ENCODE results near the gene DOLPP1.

Gene DOLPP1

DNA sequence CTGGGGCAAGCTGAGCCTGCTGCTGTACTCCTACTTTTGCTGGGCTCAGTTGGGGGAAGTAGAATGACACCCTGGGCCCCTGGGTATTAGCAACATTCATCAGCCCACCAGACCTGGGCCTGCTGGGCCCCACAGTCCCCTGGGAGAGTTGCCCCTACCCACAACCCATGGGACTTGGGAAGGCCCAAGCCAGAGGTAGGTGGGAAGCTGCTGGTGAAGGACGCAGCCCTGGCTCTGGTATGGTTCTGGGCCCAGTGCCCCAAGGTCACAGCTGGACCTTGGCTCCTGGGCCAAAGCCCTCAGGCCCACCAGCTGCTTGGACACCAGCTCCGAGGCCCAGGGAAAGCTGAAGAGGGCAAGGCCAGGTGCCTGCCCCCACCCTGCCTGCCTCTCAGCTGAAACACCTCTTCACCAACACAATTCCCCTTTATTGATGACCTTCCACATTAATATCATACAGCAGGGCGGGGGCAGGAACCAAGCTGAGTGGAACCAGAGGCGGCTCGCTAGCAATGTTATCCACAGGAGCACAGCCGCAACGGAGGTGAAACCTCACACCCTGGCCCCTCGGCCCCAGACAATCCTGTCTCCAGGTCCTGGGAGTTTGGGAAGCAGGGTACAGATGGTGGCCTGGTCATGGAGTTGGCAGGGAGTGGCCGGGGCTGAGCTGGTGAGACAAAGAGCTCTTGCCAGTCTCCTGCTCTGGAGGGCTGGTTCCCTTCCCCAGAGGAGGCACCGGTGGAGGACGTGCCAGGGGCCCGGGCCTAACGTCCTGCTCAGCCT is 13.7 kb downstream of the DOLPP1 start:
- no peak for DNase-seq (ENCODE audit: low read depth in 2 of 2)

DNA sequence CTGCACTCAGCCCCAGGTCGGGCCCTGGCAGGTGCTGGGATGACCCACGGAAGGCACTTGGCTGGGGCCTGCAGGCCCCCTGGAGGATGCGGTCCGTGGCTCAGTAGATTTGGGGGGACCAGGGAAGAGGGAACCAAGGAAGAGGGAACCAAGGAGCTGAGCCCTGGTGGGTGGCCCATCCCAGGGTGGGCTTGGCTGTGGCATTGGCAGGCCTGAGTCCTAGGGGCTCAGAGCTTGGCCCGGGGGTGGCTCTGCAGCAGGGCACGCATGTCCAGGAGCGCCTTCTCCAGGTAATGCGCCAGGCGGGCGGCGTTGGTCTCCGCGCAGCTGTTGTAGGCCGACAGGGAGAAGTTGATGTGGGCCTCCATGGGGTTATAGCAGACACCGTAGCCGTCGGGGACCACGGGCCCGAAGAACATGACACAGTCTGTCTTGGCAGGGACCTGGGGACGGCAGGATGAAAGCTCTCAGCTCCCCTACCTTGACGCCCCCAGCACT is 14.3 kb downstream of the DOLPP1 start:
- no peak for DNase-seq (ENCODE audit: low read depth in 2 of 2)

DNA sequence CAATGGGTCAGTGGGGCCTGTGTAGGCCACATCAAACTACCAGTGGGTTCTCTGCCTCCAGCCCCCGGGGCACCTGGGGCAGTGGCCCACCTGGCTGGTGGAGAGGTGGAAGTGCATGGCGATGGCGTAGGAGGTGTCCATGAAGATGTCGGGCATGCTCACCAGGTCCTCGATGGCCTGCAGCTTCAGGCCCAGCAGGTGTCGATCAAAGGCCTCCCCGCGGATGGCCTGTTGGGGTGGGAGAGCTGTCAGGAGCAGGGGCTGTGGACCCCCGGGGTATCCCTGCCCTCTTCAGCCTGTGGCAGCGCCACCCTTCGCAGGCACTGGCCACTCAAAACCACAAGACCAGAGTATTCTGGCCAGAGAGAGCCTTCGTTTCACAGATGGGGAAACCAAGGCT is 15.0 kb downstream of the DOLPP1 start:
- DNase-seq (ENCODE audit: low read depth in 2 of 2), result no peak

DNA sequence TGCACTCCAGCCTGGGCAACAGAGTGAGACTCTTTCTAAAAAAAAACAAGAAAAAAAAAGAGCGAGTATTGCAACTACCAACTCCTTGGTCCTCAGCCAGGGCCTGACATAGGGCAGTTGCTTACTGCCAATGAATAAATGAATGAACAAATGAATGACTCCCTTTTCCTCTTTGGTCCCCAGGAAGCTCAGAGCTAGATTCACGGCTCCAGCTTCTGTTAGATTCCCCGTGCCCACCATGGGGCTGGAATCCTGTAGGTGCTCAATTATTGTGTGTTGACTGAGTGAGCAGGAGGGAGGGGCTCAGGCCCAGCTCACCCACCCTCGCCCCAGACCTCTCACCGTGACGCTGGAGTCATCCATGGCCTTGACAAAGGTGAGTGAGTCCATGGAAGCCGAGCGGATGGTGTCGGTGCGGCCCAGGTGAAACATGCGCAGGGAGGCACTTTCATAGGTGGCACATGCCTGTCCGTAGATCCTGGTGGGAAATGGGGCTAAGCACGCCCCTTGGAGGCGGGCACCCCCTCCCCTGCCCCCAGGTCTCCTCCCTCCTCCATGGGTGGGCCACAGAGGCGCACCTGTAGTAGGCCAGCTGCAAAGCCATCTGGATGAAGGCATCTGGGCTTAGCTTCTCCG is 16.9 kb downstream of the DOLPP1 start:
- no peak for DNase-seq (ENCODE audit: low read depth in 2 of 2)

DNA sequence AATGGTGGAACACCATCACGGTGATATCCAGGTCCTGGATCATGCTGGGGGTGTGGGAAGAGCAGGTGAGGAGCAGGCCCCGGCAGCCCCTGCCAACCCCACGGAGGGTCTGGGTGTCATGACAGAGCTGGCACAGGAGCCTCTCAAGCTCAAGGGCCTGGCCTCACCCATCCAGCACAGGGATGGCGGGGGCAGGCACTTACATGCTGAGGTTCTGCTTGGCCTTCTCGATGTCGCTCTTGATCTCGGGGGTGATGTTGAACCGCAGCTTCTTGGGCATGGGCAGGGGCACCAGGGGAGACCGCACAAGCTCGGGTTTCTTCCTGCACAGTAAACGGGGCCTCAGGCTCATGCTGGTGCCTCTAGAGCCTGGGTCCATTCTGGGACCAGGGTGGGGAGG is 17.4 kb downstream of the DOLPP1 start:
- no peak for DNase-seq (ENCODE audit: low read depth in 2 of 2)

DNA sequence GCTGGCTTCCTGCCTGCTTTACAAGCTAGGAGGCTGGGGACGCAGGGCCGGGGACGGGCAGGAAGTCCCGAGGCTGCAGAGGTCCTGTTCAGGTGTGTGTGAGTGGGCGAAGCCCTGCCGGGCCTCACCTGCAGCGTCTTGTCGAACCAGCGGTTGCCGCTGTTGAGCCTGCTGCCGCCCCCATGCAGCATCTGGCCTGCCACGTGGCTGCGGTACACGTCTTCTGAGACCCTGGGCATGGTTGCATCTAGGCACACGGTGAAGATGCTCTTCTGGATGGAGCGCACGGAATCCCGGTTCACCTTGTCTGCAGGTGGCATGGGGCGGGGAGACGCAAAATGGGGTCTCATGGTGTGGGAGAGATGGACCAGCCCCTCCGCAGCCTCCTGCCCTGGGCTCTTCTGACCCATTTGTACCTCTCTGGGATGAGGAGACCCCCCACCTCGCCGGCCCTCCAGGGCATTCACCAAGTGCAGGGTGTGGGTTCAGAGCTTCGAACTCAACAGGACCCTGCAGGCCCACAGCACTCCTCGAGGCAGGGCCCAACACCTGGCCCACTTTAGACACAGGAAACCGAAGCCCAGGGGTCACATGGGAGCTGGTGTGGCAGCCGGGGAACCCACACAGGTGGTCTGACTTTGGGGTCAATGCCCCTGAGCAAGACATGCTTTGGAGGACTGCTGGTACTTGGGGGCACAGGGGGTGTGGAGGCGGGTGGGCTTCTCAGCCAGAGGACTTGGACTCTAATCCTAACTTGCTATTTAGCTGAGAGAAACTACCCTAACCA is 19.7 kb downstream of the DOLPP1 start:
- no peak for DNase-seq (ENCODE audit: low read depth in 2 of 2)

DNA sequence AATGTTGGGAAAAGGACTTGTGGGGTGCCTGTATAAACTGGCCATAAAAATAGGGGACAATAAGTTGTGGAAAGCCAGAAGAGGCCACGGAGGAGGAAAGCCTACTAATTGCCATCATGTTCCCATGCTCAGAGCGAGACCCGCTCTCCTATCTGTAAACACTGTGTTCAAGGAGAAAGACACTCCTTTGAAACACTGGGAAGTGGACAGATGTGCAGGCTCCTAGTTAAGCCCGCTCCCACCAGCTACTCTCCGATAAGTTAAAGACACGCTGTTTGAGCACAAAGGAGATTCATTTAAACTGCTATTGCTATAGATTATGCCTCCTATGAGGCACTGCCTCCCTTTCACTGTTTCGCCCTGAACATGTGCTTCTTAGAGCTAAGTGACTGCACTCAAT is 20.4 kb downstream of the DOLPP1 start:
- no peak for DNase-seq (ENCODE audit: low read depth in 2 of 2)

DNA sequence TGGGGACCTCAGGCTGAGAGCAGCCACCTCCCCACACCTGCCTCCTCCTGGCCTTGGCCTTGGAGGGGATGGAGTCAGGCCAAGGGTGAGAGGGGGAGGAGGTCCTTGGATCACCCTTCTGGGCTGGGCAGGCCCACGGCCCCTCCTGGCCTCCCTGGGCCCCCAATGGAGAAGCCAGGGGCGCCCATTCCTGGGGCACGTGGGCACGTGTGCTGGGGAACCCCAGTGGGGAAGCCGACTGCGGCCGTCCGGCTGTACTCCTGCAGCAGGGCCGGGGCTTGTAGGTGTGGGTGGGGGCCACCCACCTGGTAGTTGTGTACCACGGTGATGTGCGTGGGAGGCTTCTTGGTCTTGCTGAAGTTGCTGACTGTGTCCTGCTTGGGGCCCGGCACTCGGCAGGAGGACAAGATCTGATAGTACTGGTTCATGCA is 21.2 kb downstream of the DOLPP1 start:
- no peak for DNase-seq (ENCODE audit: low read depth in 2 of 2)

DNA sequence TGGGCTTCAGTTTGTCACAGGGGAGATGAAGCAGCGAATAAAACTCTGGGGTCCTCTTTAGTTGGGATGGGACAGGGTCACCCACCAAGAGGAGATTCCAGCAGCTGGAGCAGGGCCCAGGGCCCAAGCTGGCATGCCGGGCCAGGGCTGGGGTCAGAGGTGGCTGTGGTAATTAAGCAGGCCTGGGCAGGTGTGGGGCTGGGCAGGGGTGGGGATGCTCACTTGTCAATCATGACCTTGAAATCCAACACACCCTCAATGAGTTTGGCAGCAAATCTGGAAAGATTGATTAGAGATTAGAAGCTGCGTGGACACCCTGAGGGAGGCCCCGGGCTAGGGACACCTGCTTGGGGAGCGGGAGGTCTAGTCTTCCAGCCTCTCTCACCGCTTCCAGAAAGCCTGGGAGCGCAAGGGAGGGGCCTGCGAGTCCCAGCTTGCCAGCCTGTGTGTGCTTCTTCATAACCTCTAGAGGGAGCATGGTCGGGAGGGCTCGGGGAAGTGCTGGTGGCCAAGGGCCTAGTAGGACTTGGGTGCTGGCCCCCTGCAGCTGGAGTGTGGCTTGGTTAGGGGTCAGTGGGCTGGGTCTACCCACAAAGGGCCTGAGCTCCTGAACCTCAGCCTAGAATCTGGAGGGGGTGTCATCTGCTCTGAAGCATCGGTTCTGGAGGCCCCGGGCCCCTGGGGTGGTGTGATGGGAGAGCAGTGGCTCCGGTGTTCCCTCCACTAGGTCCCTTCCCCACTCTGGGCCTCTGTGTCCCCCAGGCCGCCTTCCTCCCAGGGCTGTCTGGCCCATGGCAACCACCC is 22.1 kb downstream of the DOLPP1 start:
- DNase-seq (ENCODE audit: low read depth in 2 of 2), result no peak

DNA sequence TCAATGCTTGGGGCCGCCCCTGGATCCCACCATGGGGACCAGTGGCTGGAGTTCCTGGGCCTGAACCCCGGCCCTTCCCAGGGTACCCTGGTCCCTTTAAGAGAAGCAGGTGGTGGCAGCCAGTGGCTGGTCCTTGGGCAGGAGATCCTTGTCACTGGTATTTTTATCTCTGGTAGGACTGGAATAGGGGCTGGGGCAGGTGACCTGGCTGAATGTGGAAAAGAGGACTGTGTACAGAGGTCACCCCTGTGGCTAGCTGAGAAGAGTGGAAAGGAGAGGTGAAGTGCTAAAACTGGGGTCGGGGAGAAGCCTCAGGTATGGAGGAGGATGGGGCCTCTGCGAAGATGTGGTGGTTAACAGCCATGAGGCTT is 22.7 kb downstream of the DOLPP1 start:
- no peak for DNase-seq (ENCODE audit: low read depth in 2 of 2)

DNA sequence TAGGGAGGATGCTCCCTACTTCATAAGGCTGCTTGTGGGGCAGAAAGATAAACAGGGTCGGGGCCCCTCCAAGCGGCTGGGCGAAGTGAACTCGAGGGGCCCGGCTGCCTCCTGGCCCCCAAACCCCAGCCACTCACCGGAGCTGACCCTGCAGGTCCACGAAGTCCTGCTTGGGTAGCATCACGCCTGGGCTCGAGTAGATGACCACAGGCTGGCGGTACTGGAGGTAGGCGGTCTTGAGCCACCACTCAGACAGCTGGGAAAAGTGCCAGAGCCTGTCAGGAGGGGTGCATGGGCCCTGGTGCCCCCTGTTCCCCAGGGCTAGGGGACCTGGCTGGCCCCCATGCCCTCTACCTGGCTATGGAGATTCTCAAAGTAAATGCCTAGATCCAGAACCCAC is 23.1 kb downstream of the DOLPP1 start:
- no peak for DNase-seq (ENCODE audit: low read depth in 2 of 2)

DNA sequence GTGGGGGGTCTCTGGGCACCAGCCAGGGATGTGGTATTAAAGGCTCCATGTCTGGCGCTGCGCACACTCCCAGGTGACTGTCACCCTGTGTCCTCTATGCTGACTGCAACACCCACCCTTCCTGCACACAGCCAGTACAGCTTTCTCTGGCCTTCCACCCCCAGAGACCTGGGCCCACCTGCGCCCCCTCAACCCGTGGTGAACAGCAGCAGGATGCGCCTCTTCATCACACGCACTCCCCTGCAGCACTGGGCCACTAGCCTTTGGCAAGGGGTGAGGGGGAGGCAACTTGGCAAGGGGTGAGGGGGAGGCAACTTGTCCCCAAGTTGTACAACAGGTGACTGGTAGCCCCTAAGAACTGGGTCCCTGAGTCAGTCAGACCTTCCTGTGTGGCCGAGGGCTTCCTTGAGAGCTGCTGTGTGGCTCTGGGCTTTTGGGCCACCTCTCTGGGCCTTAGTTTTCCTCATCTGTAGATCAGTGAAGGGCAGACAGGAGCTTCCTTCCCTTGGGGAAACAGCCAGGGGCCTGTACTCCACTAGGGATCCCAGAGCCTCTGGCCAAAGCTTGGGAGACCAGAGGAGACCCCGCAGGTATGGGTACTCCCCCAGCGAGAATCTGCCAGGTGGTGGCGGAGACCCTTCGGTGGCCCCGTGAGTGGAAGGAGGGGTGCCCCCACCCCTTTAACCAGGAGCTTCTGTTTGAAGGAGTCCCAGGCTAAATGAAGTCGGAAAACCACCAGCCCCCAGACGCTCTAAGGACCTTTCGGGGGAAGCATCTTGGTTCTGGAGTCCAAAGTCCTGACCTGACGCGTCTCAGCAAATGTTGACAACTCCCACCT is 25.2 kb downstream of the DOLPP1 start:
- DNase-seq (ENCODE audit: low read depth in 2 of 2), result no peak

DNA sequence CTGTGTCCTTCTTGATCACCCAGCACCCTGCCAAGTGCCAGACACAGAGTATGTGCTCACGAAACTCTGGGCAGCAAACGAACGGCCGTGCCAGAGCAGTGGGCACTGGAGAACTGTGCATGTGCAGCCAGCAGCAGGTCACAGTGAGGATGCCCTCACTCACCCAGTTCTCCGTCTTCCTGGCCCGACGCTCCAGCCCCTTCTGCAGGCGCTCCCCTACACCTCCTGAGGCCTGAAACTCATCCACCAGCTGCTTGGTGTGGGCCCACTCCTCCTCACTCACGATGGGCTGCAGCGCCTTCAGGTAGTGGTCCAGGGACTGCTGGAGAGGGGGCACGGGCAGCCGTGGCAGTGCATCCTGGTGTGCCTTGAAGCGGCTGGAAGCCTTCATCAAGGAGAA is 26.7 kb downstream of the DOLPP1 start:
- DNase-seq (ENCODE audit: low read depth in 2 of 2), result no peak

DNA sequence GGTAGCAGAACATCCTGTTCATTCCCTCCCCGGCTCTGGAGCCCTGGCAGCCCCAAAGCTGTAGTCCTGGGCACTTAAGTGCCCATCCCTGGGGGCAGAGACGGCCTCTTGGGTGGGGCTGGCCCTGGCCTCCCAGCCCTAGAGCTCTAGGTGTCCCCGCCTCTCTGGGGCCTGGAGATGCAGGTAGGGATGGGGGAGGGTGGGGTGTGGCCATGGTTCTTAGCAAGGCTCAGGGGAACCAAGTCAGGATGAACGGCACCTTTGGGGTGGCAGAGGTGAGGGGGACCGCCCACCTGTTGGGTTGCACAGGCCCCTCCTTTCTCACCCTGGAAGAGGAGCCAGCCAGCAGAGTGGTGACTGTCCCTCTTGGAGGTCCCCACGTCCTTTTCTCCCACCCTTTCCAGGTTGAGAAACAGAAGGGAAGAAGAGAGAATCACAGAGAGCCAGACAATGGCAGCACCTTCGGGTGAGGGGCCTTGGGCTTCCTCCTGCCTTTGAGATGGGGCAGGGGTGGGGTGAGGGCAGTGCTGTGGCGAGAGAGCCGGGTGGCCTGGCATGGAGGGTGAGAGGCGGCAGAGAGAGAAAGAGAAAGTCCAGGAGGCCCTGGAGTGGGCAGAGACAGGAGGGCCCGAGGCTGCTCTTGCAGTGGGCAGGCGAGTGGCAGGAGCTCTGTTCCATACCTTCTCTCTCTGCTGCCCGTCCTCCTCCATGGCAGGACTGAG is 27.3 kb downstream of the DOLPP1 start:
- no peak for DNase-seq (ENCODE audit: low read depth in 2 of 2)

DNA sequence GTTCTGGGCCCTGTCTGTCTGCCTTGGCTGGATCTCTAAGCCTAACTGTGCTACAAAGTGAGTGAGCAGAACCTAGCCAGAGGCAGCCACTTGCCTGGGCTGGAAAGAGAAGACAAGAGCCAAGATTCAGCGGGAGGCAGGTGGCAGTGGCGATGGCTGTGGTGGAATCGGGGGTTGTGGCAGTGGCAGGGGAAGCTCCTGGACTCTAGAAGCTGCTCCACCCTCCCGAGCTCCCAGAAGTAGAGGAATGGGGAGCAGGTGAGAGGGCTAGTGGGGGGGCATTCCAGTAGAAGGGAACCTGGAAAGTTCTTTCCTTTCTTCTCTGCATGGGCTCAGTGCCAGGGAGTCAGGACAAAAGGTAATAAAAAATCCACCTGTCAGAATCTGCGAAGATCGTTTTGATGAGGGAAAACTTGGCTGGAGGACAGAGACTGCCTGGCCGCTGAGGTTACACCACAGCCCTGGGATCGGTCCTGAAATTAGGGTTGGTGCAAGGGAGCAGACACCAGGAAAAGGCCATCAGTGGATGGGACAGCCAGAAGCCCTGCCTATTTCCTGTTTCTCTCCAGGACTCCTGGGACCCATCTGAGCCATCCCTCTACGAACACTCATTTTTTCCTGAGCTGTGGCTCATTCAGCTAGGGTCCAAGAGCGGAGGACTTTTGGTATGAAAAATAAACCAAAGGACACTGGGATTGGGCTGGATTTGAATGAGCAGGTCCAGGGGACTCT is 28.1 kb downstream of the DOLPP1 start:
- DNase-seq (ENCODE audit: low read depth in 2 of 2), result no peak

DNA sequence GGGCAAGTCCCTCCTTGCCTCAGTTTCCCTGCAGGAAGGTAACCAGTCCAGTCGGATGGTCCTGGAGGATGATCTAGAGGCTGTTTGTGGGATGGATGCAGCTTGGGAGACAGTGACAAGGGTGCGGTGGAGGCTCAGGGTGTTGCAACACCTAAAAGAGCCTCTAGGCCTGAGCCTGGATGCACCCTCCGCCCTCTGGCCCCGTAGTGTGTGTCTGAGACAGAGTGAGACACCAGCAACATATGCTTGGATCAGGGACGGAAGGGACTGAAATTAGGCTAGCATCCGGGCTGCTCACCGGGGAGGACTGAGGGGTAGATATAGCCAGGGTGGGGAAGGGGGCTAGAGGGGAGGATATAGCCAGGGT is 28.6 kb downstream of the DOLPP1 start:
- DNase-seq (ENCODE audit: low read depth in 2 of 2), result no peak

DNA sequence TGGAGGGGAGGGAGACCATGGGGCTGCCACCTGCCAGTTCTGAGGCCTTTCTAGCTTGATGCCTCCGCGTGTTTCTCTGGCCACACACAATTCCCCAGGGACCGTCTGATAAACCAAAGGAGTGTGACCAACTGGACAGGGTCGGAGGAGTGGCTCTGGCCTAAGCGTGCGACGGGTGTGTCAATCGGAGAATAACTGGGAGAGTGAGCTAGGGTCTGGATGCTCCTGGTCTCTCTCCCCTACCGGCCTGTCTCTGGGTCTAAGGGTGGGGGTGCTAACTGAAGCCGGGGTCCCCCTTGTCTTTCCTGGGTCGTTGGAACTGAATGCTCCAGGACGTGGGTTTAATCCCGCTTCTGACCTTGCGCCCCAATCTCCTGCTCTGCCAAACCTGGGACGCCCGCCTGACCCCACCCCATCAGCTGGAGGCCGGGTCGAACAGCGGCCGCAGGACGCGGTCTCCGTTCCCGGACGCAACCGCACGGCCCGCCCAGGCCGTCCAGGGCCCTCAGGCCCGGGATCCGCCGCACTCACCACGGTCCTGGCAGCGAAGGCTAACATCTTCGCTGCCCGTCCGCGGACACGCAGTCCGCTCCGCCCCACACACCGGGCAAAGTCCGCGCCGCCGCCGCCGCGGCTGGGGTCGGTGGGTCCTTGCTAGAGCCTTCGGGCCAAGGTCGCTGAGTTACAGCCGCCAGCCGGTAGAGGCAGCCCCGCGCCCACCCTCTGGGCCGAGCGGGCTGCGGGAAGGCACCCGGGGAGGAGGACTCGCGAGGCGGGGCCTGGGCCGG is 29.2 kb downstream of the DOLPP1 start:
- no peak for DNase-seq (ENCODE audit: low read depth in 2 of 2)

DNA sequence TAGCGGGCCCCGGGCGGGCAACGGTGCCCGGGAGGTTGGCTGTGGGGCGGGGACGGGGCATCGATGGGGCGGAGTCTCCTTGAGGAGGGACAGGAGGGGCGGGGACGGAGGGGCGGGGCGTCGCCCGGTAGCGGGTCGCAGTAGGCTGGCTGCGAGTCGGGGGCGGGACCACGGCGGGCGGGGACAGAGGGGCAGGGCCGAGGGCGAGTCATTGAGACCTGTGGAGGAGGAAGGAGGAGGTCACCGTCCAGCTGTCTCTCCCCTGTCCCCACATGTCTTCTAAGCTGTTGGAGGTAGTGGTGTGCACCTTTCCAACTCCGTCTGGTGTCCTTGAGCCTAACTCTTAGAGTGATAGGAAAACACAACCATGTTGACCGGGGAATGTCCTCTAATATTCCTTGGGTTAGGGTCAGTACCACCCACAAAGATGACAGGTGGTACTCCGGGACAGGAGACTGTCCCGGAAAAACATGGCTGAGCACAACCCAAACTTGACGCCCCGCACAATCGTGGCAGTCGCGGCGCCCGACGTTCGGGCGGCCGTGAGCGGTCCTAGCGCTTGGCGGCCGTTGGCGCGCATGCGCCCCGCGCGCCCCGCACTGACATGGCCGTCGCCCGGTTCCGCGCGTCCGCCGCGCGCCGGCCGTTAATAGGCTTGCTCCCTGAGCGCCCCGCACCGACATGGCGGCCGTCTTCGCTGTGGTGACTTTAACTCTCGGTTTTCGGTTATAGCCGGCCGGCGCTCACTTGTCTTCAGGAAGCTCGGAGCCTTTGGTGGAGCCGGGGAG is 30.0 kb downstream of the DOLPP1 start, which contains the start of the genes CRAT and PTPA:
TSS of gene CRAT (minus strand) at position 54 of the 788 bp plus-strand sequence. CDS start 284 bp downstream, outside the sequence.
TSS of gene PTPA (plus strand) at position 676 of the 788 bp plus-strand sequence. CDS start 186 bp downstream, outside the sequence.
- peak; percentile 94 to 96 for DNase-seq (ENCODE audit: low read depth in 2 of 2)

Measured in stimulated activated CD4-positive, alpha-beta T cell treated with anti-CD3 and anti-CD28 coated beads, Interleukin-1b, Interleukin-23, amount 100 ng/mL, for 1 hour (primary cell).